Pancreas (tissue), 10 donors: ENCODE results near the gene UEVLD. TPM values are rescaled to one million over a fixed set of nuclear protein-coding genes. Genes with fewer than 3 reads are reported as not detected.

Experiments
- ATAC-seq, 4 donors: fragments of 200-7000 bp; cut with Tn5 transposase; one replicate each; pipeline versions ENCODE4 v1.8.0 to v1.9.1; 2020; ENCODE audit warnings: mild to moderate bottlenecking in 4 of 4, moderate library complexity in 4 of 4
- DNase-seq, 6 donors: peaks; one replicate each; pipeline ENCODE4 v3.0.0-alpha.2; 2020
- FAIRE-seq: peaks from 2 replicates; lab custom pipeline; 2012; peaks lifted over from hg19 to GRCh38; lab: Jason Lieb, UNC
- H3K27ac ChIP-seq, 4 donors: fragments of 200-600 bp; sonication (generic); 1 replicate in 3 of 4; 2 replicates in 1 of 4; pipeline versions ENCODE4 v1.5.0 to v1.8.0; 2020
- H3K27me3 ChIP-seq, 4 donors: fragments of 200-600 bp; one replicate each; pipeline ENCODE4 v1.8.0; 2021
- H3K36me3 ChIP-seq, 3 donors: fragments of 200-600 bp; sonication (generic) in 1 of 3; one replicate each; pipeline versions ENCODE4 v1.5.0 to v1.8.0; 2020 to 2021
- H3K4me1 ChIP-seq, 3 donors: fragments of 200-600 bp; one replicate each; pipeline ENCODE4 v1.8.0; 2021
- H3K4me3 ChIP-seq, 4 donors: fragments of 200-600 bp; sonication (generic) in 2 of 4; one replicate each; pipeline versions ENCODE4 v1.5.0 to v1.8.0; 2020 to 2021
- H3K9me3 ChIP-seq, 4 donors: fragments of 200-600 bp; one replicate each; pipeline ENCODE4 v1.8.0; 2021
- CTCF ChIP-seq, 4 donors: fragments of 200-600 bp; sonication (generic) in 3 of 4; IDR thresholded peaks; one replicate each; pipeline versions ENCODE4 v1.5.0 to v1.8.0; 2021; ENCODE audit warnings: antibody characterized with exemption in 4 of 4
- WGBS, 2 donors: extraction: QIAGEN DNeasy Blood & Tissue Kit; methylation state at CpG; one replicate each; pipeline ENCODE4 v1.1.7; 2013; 5-methylcytosine and 5-hydroxymethylcytosine counted together
- intact Hi-C, 3 donors: fragments of 100-400 bp; cut with DNase I; formaldehyde crosslinking; loops; one replicate each; pipeline versions ENCODE4 v1.11.1 to v1.14.2; 2022
- polyA plus RNA-seq, 2 donors: library from polyadenylated mRNA; stranded (reverse); fragments of 200-250 nt; gene quantifications; one replicate each; pipeline ENCODE4 v1.2.3, GENCODE V29; 2013
- total RNA-seq, 6 donors: library from RNA; stranded (reverse); fragmentation: NEBNext Ultra II Directional in 4 of 6; extraction: Animal tissue kit (Norgen Biotek cat#: 25700) in 4 of 6; gene quantifications; one replicate each; pipeline versions ENCODE4 v1.2.1 to v1.2.4, GENCODE V29; 2021 to 2023
- donor health status: healthy with polysubstance abuse.
- donor health status: DM: no; HTN: no; CAD: no; lungs with moderate emphysema.
- donor health status: DM: no; HTN: no; CAD: no.
- donor health status: control.
- donor health status: control.
- donor health status: Bipolar disorder and iron deficiency.
- donor health status: DM: yes; HTN: yes; CAD: no.
- donor health status: DM: no; HTN: no; CAD: no.
- donor health status: DM: no; HTN: no; CAD: no.
- donor health status: DM: yes; HTN: yes; CAD: no.

UEVLD gene
- total and polyA plus RNA-seq, 8 donors, result 3.3 to 11.2 (median 7.8) TPM

- intact Hi-C loops, result no loop called here
- H3K36me3 ChIP-seq, result no peaks in the 10 kb centered on the region
- no peak for FAIRE-seq
- ATAC-seq, result no peak
- WGBS, 2 donors, result 82 to 96% methylated on average over 1 of the region's 1 CpG
- no peaks in the 10 kb centered on the region for H3K4me1 ChIP-seq
- H3K27ac ChIP-seq, result no peak overlapping the region
- H3K9me3 ChIP-seq, result no peaks in the 10 kb centered on the region
- TF ChIP-seq CTCF (IDR thresholded peaks at IDR 0.05), result no peak
- DNase-seq, result no peak
- H3K27me3 ChIP-seq, result no peaks in the 10 kb centered on the region
- H3K4me3 ChIP-seq, result no peak overlapping the region
Measured at GRCh38 chr11:18581825-18582224, 6.7 kb downstream of the UEVLD start.

- TF ChIP-seq CTCF (IDR thresholded peaks at IDR 0.05), result no peak
- Histone ChIP-seq H3K4me3 (no peak overlapping the region), H3K27ac (no peak overlapping the region), H3K4me1 (no peaks in the 10 kb centered on the region), H3K9me3 (no peaks in the 10 kb centered on the region), H3K27me3 (no peaks in the 10 kb centered on the region), H3K36me3 (peaks cover 0 to 1% (median 0%) of the 10 kb centered on the region in 3 donors)
- 72 to 79% methylated on average over 2 of the region's 2 CpGs for WGBS, 2 donors
- no peak for FAIRE-seq
- intact Hi-C loops, result no loop called here
- no peak for DNase-seq
- ATAC-seq, result no peak
Measured at GRCh38 chr11:18580113-18580766, 8.3 kb downstream of the UEVLD start.

- no peak overlapping the region for H3K4me3 ChIP-seq
- H3K36me3 ChIP-seq, result peaks cover 0 to 6% (median 0%) of the 10 kb centered on the region in 3 donors
- no peak for DNase-seq
- peak in 1 of 4 donors; percentile 25 for ATAC-seq
- no peaks in the 10 kb centered on the region for H3K4me1 ChIP-seq
- 84 to 85% methylated on average over 14 of the region's 14 CpGs for WGBS, 2 donors
- H3K9me3 ChIP-seq, result no peaks in the 10 kb centered on the region
- intact Hi-C loops, result no loop called here
- no peak for TF ChIP-seq CTCF (IDR thresholded peaks at IDR 0.05)
- H3K27ac ChIP-seq, result no peak overlapping the region
- no peak for FAIRE-seq
- H3K27me3 ChIP-seq, result no peaks in the 10 kb centered on the region
Measured at GRCh38 chr11:18578975-18579598, 9.4 kb downstream of the UEVLD start.

- H3K36me3 ChIP-seq, result peaks cover 0 to 10% (median 0%) of the 10 kb centered on the region in 3 donors
- TF ChIP-seq CTCF (IDR thresholded peaks at IDR 0.05), result no peak
- no peak overlapping the region for H3K27ac ChIP-seq
- intact Hi-C loops, result no loop called here
- no peak overlapping the region for H3K4me3 ChIP-seq
- no peaks in the 10 kb centered on the region for H3K27me3 ChIP-seq
- FAIRE-seq (no peak), DNase-seq (no peak), ATAC-seq (no peak)
- 29 to 37% methylated on average over 1 of the region's 1 CpG for WGBS, 2 donors
- no peaks in the 10 kb centered on the region for H3K4me1 ChIP-seq
- H3K9me3 ChIP-seq, result no peaks in the 10 kb centered on the region
Measured at GRCh38 chr11:18575361-18575760, 13.2 kb downstream of the UEVLD start.

GRCh38 chr11:18567081-18567480 is 21.5 kb downstream of the UEVLD start:
- FAIRE-seq, result no peak
- TF ChIP-seq CTCF (IDR thresholded peaks at IDR 0.05), result no peak

More at GRCh38 chr11:18567081-18567480, 21.5 kb downstream of the UEVLD start:
- ATAC-seq, result no peak
- no peaks in the 10 kb centered on the region for H3K27me3 ChIP-seq
- no peaks in the 10 kb centered on the region for H3K4me1 ChIP-seq
- H3K27ac ChIP-seq, result no peak overlapping the region
- intact Hi-C loops, result no loop called here
- no peak overlapping the region for H3K4me3 ChIP-seq
- peaks cover 0 to 17% (median 0%) of the 10 kb centered on the region in 3 donors for H3K36me3 ChIP-seq
- 91 to 96% methylated on average over 3 of the region's 3 CpGs for WGBS, 2 donors
- H3K9me3 ChIP-seq, result no peaks in the 10 kb centered on the region
- no peak for DNase-seq
